Measurements from ENCODE around the gene RPIA.

DNA sequence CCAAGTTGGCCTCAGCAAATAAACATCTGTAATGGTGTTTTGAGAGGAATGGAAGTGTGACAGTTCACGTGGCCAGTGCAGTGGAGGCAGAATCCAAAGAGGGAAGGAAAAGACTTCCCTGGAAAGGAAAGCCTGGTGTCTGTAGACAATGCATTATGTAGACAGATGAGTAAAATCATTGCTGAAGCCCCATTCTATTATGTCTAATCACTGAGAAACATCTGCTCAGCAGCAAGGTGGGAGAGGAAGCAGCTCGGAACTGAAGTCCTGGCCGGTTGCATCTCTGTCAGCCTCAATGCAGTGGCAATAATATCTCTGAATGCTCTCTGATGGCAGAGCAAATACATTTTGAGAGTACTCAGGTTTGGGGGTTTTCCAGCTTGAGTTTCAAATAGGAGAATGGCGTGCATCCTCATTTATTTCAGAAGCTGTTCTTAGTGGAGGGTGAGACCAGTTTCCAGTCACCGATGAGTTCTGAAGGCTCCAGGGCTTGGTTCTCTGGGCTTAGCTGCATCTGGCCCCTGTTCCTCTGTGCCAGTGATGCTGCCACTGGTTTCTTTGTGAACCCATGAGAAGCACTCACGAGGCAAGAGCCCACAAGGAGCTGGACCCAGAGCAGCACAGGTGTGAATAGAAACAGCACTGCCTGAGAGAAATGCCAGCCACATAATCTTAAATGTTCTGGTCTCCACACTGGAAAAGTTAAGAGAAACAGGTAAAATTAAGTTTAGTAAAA is 63.3 kb downstream of the RPIA start:
- TF ChIP-seq, protein P1, sequence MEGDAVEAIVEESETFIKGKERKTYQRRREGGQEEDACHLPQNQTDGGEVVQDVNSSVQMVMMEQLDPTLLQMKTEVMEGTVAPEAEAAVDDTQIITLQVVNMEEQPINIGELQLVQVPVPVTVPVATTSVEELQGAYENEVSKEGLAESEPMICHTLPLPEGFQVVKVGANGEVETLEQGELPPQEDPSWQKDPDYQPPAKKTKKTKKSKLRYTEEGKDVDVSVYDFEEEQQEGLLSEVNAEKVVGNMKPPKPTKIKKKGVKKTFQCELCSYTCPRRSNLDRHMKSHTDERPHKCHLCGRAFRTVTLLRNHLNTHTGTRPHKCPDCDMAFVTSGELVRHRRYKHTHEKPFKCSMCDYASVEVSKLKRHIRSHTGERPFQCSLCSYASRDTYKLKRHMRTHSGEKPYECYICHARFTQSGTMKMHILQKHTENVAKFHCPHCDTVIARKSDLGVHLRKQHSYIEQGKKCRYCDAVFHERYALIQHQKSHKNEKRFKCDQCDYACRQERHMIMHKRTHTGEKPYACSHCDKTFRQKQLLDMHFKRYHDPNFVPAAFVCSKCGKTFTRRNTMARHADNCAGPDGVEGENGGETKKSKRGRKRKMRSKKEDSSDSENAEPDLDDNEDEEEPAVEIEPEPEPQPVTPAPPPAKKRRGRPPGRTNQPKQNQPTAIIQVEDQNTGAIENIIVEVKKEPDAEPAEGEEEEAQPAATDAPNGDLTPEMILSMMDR (IDR thresholded peaks at IDR 0.05) = no peak
- TF ChIP-seq POLR2A (IDR thresholded peaks at IDR 0.05) = no peak

Measured in testis (tissue), 2 donors.